Motor neuron (in vitro differentiated cells): Measurements from ENCODE around the gene NECTIN4. TPM values are rescaled to one million over a fixed set of nuclear protein-coding genes. Genes with fewer than 3 reads are reported as not detected.

ENCODE experiments used
- ATAC-seq, 8 experiments: fragments of 200-7000 bp; cut with Tn5 transposase; replicated peaks in 6 of 8; 2 replicates each; pipeline ENCODE4 v1.8.0; 2021; ENCODE audit warnings: mild to moderate bottlenecking in 8 of 8, moderate library complexity in 8 of 8
- H3K27ac ChIP-seq, 2 donors: fragments of 250-450 bp; sonication (Bioruptor Pico); 2 replicates each; pipeline ENCODE4 v1.9.0; 2021; ENCODE audit warnings: antibody characterized with exemption in 2 of 2, mild to moderate bottlenecking in 2 of 2, moderate library complexity in 1 of 2
- H3K4me1 ChIP-seq, 2 donors: fragments of 250-450 bp; sonication (Bioruptor Pico); replicated peaks in 1 of 2; 2 replicates each; pipeline ENCODE4 v1.6.1; 2021; ENCODE audit warnings: antibody characterized with exemption in 2 of 2, mild to moderate bottlenecking in 2 of 2, moderate library complexity in 1 of 2
- H3K4me3 ChIP-seq, 5 donors: fragments of 250-450 bp; sonication (Bioruptor Pico); 2 replicates each; pipeline ENCODE4 v1.9.0; 2021; ENCODE audit warnings: antibody characterized with exemption in 5 of 5, mild to moderate bottlenecking in 5 of 5, moderate library complexity in 4 of 5
- WGBS, 10 experiments: fragments of 450-650 bp; shearing (Covaris generic); methylation state at CpG; one replicate each; pipeline ENCODE4 v1.0.0; 2022; 5-methylcytosine and 5-hydroxymethylcytosine counted together
- in situ Hi-C, 9 experiments: fragments of 400-800 bp; cut with MboI; loops; one replicate each; pipeline ENCODE4 v1.15.0; 2021; ENCODE audit warnings: low sequenced_read_pairs in 9 of 9, low pct_unique_long_range_greater_than_20kb in 2 of 9; ENCODE audit not compliant: unreplicated experiment in 9 of 9
- total RNA-seq, 8 experiments: library from RNA; unstranded; fragments of 300-600 nt; gene quantifications; 2 replicates each; pipeline versions ENCODE4 v1.2.3 to v1.2.4, GENCODE V29; 2022

Gene NECTIN4
- total RNA-seq = 10 to 100 TPM in 1 of 8 experiments, 1 to 10 TPM in 2, under 1 TPM in 4, not detected in 1; 0.14 to 29.1 (median 0.85) TPM

DNA sequence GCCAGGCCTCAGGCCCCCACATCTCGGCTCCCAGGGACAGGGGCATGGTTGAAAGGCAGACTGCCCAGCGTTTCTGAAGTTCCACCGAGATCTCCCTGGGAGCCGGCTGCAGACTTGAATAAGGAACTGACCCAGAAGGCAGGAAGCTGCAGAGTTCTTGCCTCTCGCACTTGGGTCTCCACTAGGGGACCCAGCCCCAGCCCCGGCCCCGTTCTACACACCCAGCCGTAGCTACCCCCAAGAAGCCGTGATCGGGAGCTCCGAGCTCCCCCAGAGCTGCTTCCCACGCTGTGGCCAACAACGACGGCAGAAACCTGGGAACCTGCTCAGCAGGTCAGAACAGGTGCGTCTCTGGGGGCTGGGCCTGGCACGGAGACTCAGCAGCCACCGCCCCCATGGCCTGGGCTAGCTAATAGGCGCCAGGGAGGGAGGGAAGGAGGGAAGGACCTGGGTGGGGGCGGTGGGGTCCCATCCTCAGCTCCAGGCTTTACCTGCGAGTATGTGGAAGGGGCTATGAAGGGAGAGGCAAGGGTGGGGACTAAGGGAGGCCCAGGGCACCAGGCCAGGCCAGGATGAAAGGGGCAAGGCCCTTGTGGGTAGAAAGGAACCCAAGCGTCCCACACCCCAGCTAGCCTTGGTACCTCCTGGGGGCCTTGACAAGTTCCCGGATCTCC, at the start of gene NECTIN4:
NECTIN4 (minus strand) TSS at position 308 of the 674 bp plus-strand sequence; CDS start at position 46, 262 bp downstream.
- in situ Hi-C loops = loop anchor here in 1 of 9 experiments (25.0 kb wide), 1 partner anchor 102 kb away; no protein-coding TSS in a partner anchor
- WGBS, 10 experiments = 60 to 100% (median 75%) methylated on average over 1 to 13 of the region's 22 CpGs; no CpG with 5 or more reads in 5 of the 10 experiments
- H3K4me3 ChIP-seq = no peak within 1 kb of the TSS
- H3K27ac ChIP-seq = no peak within 1 kb of the TSS
- ATAC-seq = no peak
- peaks cover 0 to 3% of the 10 kb centered on the region in 2 donors for H3K4me1 ChIP-seq

DNA sequence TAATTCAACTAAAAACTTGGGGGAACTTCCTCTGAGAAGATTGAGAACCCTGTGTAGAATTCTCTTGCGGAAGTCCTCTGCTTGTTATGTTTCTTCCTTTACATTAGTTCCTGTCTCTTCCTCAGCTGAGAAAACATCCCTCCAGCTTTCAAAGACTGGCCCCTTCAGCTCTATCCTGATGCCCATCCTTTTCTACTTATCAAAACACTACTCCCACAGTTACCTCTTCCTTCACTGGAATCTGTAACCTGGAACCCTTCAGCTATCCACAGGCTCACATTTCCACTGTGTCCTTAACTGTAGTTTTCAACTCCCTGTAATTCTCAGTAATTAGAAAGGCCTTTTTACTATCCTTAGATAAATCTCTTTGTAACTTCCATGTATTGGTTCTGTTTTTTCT, 49.1 kb upstream of the NECTIN4 start:
- Histone ChIP-seq H3K4me1 (peaks cover 5 to 11% of the 10 kb centered on the region in 2 donors), H3K27ac (no peak overlapping the region), H3K4me3 (no peak overlapping the region)
- 83 to 100% (median 100%) methylated on average over 1 of the region's 1 CpG; no CpG with 5 or more reads in 2 of the 10 experiments for whole genome bisulfite sequencing, 10 experiments
- no peak for ATAC-seq
- in situ Hi-C loops = loop anchor here in 1 of 9 experiments (25.0 kb wide), 1 partner anchor 101 kb away; the partner anchor contains the start of genes TSTD1 and USF1

DNA sequence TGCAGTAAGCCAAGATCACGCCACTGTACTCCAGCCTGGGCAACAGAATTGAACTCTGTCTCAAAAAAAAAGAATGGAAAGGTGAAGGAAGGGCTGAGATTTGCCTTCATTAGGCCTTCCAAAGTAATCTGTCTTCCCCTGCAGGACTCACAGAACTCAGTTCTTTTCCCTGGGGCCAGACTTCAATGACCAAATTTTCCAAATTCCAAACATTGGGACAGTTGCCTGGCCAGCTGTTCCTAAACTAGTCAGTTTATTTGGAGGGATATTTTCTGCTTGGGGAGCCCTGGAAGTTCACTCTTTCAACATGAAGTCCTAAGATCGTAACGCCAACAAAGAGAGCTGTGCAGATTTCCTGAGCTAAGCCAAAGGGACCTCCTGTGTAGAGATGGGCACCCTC, 48.5 kb upstream of the NECTIN4 start:
- H3K27ac ChIP-seq = no peak overlapping the region
- no peak for ATAC-seq
- peaks cover 5 to 11% of the 10 kb centered on the region in 2 donors for H3K4me1 ChIP-seq
- WGBS, 10 experiments = 80 to 100% (median 86%) methylated on average over 1 to 3 of the region's 3 CpGs; no CpG with 5 or more reads in 4 of the 10 experiments
- in situ Hi-C loops = loop anchor here in 1 of 9 experiments (25.0 kb wide), 1 partner anchor 101 kb away; the partner anchor contains the start of genes TSTD1 and USF1
- no peak overlapping the region for H3K4me3 ChIP-seq

DNA sequence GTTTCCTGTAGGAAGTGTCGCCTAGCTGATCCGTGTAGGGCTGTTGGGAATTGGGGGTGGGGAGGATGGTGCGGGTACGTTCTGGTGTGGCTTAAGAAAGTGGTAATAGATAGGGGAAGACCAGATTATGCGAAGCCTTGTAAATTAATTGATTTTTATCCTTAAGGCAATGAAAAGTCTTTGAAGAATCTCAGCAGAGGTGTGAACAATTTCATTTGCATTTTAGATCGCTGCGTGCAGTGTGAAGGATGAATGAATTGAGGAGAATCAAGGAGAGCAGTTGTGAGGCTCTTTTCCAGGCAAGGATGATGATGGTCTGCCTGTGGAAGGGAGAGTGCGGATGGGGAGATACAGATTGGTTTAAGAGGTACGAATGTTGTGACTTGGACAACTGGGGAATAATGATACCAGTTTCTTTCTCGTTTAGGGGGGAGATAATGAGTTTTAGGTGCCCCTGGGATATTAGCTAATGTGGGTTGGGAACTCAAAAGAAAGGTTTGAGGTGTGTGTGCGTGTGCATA, 43.9 kb upstream of the NECTIN4 start:
- in situ Hi-C loops = loop anchor here in 1 of 9 experiments (25.0 kb wide), 1 partner anchor 96 kb away; the partner anchor contains the start of genes TSTD1 and USF1
- Histone ChIP-seq H3K4me1 (peaks cover 15 to 22% of the 10 kb centered on the region in 2 donors), H3K27ac (peak overlapping the region; percentile 96 to 99), H3K4me3 (peak overlapping the region; percentile 45 to 74 (median 55))
- peak in 6 of 8 experiments; percentile 0 to 32 (median 19) for ATAC-seq
- 0 to 8% (median 2%) methylated on average over 1 to 11 of the region's 11 CpGs for WGBS, 10 experiments

DNA sequence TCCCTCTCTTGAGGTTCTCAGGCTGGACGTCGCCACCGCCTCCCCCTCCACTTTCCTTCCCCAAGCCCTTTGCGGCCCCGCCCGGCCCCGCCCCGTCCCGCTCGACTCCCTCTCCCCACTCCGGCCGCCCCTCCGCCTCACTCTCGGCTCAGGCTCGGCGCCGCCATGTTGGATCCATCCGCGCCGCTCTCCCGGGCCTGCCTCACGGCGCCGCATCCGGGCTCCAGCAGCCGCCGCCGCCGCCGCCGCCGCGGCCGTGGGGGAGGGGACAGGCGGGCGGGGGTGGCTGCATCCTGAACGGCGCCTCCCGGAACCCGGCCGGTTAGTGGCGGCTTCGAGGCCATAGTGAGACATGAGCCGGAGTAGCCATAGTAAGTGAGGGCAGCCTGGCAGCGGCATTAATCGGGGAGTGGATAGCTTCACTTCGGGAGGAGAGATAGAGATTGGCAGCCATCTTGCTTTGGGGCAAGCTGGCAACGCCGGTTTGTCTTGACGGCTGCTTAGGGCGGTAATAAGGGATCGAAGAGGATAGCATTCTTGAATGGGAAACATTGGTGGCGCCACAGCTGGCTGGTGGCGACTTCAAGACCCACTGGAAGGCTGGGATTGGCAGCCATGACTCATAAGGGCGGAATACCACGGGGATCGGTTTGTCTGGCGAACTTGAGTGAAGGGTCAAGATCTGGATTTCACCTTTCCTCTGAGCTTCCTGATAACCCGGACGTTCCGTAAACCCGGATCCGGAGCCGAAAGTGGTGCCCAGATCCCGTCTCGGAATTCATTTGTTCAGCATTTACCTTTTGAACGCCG, 43.3 kb upstream of the NECTIN4 start, which contains the start of gene DEDD:
DEDD (minus strand) TSS at position 258 of the 810 bp plus-strand sequence. CDS start 8,205 bp downstream, outside the sequence.
- 0 to 2% (median 0%) methylated on average over 2 to 27 of the region's 68 CpGs; no CpG with 5 or more reads in 3 of the 10 experiments for WGBS, 10 experiments
- peaks cover 15 to 22% of the 10 kb centered on the region in 2 donors for H3K4me1 ChIP-seq
- in situ Hi-C loops = loop anchor here in 1 of 9 experiments (25.0 kb wide), 1 partner anchor 95 kb away; the partner anchor contains the start of genes TSTD1 and USF1
- peak; percentile 75 to 90 (median 88) for ATAC-seq
- H3K27ac ChIP-seq = peak within 1 kb of the TSS; percentile 96 to 99
- peak within 1 kb of the TSS; percentile 45 to 74 (median 55) for H3K4me3 ChIP-seq

DNA sequence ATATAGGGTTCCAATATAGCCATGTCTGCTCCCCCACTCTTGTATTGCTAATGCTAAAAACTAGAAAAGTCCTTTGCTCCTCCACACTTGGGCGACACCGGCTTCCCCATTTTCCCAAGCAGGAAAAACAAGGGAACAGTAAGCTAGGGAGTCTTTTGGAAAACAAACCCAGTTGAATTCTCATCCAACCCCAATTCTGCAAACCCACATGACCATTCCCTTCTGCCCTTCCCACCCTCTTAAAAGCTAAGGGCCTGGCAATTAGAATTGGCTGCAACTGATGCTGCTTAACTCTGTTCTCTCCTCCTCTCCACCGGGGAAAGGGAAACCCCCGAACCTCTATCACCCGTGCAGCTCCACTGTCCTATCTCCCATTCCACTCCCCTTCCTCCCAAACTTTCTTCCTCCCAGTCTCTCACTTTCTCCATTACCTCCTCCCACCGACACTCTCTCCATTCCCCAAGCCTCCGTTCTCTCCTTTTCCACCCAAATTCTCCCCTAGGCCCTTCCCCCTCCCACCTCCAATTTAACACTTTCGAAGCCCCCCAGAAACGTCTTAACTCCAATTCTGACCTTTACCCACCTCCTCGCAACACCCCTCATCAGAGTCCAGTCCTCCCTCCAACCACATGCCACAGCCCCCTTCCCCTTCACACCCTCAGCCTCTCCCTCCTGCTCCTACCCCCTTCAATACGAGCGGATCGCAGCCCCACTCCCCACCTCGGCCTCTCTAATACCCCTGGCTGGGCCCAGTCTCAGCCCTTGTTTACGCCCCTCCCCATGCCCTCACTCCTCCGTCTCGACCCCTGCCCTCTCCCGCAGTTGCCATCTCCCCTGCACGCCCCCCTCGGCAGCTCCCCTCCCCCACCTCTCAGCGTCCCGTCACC, 42.4 kb upstream of the NECTIN4 start:
- peak overlapping the region; percentile 96 to 99 for H3K27ac ChIP-seq
- H3K4me1 ChIP-seq = peaks cover 15 to 22% of the 10 kb centered on the region in 2 donors
- in situ Hi-C loops = loop anchor here in 1 of 9 experiments (25.0 kb wide), 1 partner anchor 94 kb away; the partner anchor contains the start of genes TSTD1 and USF1
- H3K4me3 ChIP-seq = peak overlapping the region; percentile 45 to 74 (median 55)
- 0 to 19% (median 5%) methylated on average over 1 to 8 of the region's 22 CpGs; no CpG with 5 or more reads in 2 of the 10 experiments for WGBS, 10 experiments
- ATAC-seq = peak in 3 of 8 experiments; percentile 5 to 21 (median 10)

DNA sequence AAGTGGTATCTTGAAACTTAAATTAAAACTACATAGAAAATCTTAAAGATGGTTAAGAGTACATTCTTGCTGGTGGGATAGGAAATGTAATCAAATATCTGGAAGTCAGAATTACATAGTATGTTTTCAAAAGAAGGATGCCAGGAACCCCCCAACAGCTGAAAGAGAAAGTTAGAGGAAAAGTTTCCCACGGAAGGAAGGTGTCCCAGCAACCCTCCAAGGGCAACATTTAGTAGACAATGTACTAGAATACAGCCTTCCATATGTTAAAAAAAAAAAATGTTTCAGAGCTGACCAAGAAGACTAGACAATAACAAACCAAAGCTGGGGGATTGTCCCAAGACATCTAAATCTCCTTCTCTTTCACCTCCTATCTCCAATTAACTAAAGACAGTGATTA, 40.9 kb upstream of the NECTIN4 start:
- no peak for ATAC-seq
- peaks cover 15 to 22% of the 10 kb centered on the region in 2 donors for H3K4me1 ChIP-seq
- H3K27ac ChIP-seq = no peak overlapping the region
- in situ Hi-C loops = loop anchor here in 1 of 9 experiments (25.0 kb wide), 1 partner anchor 93 kb away; the partner anchor contains the start of genes TSTD1 and USF1
- H3K4me3 ChIP-seq = no peak overlapping the region
- 10 to 92% (median 70%) methylated on average over 1 of the region's 1 CpG; no CpG with 5 or more reads in 1 of the 10 experiments for WGBS, 10 experiments

DNA sequence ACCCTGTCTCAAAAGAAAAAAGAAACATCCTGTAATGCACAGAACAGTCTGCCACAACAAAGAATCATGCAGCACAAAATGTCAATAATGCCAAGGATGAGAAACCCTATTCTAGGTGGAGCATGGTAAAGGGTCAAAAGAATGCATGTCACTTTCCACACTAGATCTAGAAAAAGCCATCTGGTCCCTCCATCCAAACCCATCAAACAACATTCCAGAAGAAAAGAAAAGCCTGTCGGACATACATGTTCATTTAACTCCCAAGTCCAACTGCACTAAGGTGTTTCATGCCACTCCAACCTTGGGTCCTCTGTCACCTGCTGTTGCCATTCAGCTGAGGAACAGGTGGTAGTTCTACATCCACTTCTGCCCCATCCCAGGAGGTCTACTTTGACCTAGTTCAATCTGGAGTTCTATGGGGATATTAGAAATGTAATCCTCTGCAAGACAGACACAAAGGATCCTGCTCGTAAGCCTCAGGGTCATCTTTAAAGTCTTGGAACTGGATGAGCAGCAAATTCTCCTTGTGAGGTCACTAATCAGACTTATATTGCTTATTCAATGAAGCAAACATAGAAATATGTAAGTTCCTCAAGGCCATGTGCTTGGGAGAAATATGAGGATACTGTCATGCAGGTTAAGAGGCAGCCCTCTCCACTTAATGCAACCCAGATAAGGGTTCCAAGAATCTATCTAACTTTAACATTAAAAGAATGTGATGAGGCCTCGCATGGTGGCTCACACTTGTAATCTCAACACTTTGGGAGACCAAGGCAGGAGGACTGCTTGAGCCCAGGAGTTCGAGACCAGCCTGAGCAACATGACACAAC, 39.4 kb upstream of the NECTIN4 start:
- H3K4me1 ChIP-seq = peaks cover 10 to 12% of the 10 kb centered on the region in 2 donors
- H3K4me3 ChIP-seq = no peak overlapping the region
- in situ Hi-C loops = loop anchor here in 1 of 9 experiments (25.0 kb wide), 1 partner anchor 92 kb away; the partner anchor contains the start of genes TSTD1 and USF1
- no peak for ATAC-seq
- no peak overlapping the region for H3K27ac ChIP-seq
- 87 to 100% (median 99%) methylated on average over 1 to 4 of the region's 4 CpGs; no CpG with 5 or more reads in 2 of the 10 experiments for WGBS, 10 experiments

DNA sequence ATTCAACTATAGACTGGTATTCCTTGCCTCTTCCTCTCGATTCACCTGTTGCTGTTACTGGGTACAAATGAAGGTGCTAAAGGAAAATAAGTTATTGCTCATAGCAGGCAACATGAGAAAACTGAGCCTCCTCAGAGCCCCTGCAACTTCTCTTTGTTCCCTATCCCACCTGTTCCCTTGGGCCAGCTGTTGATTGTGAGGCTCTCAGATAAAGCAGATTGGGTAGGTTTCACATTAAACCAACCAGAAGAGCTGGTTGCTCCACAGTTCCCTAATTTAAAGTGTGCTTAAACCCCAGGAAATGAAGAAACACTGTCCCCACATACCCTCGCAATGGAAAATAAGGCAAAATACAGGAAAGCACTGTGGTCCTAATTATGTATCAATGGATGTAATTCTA, 38.3 kb upstream of the NECTIN4 start:
- 80 to 100% (median 96%) methylated on average over 1 to 2 of the region's 2 CpGs; no CpG with 5 or more reads in 1 of the 10 experiments for WGBS, 10 experiments
- in situ Hi-C loops = loop anchor here in 1 of 9 experiments (25.0 kb wide), 1 partner anchor 90 kb away; the partner anchor contains the start of genes TSTD1 and USF1
- ATAC-seq = no peak
- no peak overlapping the region for H3K4me3 ChIP-seq
- peaks cover 10 to 11% of the 10 kb centered on the region in 2 donors for H3K4me1 ChIP-seq
- no peak overlapping the region for H3K27ac ChIP-seq

DNA sequence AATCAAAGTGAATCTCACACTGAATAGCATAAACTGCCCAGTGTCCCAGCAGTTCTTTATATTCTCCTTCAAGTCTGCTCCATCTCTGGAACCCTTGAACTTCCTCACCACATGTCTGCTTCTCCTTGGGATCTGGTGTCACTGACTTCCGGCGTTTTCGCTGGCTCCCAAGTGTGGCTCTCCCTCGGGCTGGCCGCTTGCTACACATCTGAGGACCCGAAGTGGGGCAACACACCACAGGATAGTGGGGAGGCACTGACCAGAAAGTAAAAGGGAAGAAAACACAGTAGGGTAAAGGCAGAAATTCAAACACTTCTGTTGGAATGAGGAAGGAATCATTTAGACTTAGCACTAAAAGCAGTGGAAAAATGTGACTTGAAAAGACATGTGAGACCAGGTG, 33.6 kb upstream of the NECTIN4 start:
- WGBS, 10 experiments = 67 to 100% (median 87%) methylated on average over 1 to 6 of the region's 6 CpGs; no CpG with 5 or more reads in 3 of the 10 experiments
- no peak overlapping the region for H3K4me3 ChIP-seq
- no peak for ATAC-seq
- H3K27ac ChIP-seq = no peak overlapping the region
- peaks cover 12% of the 10 kb centered on the region in 2 donors for H3K4me1 ChIP-seq
- in situ Hi-C loops = no loop called here

DNA sequence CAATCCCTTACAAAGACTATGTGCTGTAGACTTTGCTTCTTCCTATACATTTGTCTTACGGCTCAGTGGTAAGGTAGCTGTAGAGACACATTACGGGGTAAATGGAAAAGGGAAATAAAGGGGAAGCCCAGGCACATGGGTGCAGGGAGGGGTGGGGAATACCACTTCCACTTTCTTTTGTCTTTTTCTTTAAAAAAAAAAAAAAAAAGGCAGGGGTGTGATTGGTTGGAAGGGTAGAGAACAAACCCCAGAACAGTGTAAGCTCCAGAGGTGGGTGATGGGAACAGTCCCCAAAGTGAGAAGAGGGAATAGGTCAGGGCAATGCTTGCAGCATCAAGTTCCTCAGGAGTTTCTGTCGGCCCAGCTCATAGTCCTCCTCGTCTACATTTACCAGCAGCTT, 32.5 kb upstream of the NECTIN4 start:
- in situ Hi-C loops = no loop called here
- Histone ChIP-seq H3K27ac (no peak overlapping the region), H3K4me1 (peaks cover 15% of the 10 kb centered on the region in 2 donors), H3K4me3 (no peak overlapping the region)
- WGBS, 10 experiments = 67 to 100% (median 80%) methylated on average over 1 to 3 of the region's 4 CpGs; no CpG with 5 or more reads in 3 of the 10 experiments
- ATAC-seq = no peak
